Subcutaneous adipose tissue (tissue), 4 donors: ENCODE data around the gene TIMM29. TPM values are rescaled to one million over a fixed set of nuclear protein-coding genes. Genes with fewer than 3 reads are reported as not detected.

Experiments
- CTCF ChIP-seq: fragments of 450-650 bp; IDR thresholded peaks from one replicate; pipeline ENCODE4 v1.5.1; 2016; ENCODE audit warnings: low read depth, mild to moderate bottlenecking, control low read depth, antibody characterized with exemption, moderate library complexity
- total RNA-seq, 4 donors: library from RNA; depleted of rRNA; stranded (reverse); fragments of >200 nt; gene quantifications; one replicate each; pipeline ENCODE4 v1.1.0, GENCODE V29; 2016

Gene TIMM29
- total RNA-seq, 4 donors from 2014 or later = 14.4 to 35.6 (median 20.9) TPM

- TF ChIP-seq CTCF = no peak
These were observed 31.6 kb upstream of the TIMM29 start for GRCh38 chr19:10896851-10897526.

- TF ChIP-seq CTCF = no peak
These were observed 30.0 kb upstream of the TIMM29 start for GRCh38 chr19:10898633-10899032.

GRCh38 chr19:10899151-10899653 is 29.4 kb upstream of the TIMM29 start:
- TF ChIP-seq CTCF = no peak

- TF ChIP-seq CTCF = no peak
These were observed 20.7 kb upstream of the TIMM29 start for GRCh38 chr19:10907925-10908324.

GRCh38 chr19:10908380-10908960 is 20.1 kb upstream of the TIMM29 start:
- no peak for TF ChIP-seq CTCF

- no peak for TF ChIP-seq CTCF
These were observed 16.8 kb upstream of the TIMM29 start for GRCh38 chr19:10911579-10912363.

- TF ChIP-seq CTCF = no peak
These were observed 16.0 kb upstream of the TIMM29 start for GRCh38 chr19:10912619-10913018.
